IMR-90 (cell line): Measurements from ENCODE around the gene TEX28. TPM values are rescaled to one million over a fixed set of nuclear protein-coding genes. Genes with fewer than 3 reads are reported as not detected.
A peak's percentile ranks its signal among the peaks of the same experiment; 100 is the strongest.

Experiments
- ATAC-seq: fragments of 200-7000 bp; cut with Tn5 transposase; 2 replicates; pipeline ENCODE4 v1.9.1; 2020; ENCODE audit warnings: low read depth, mild to moderate bottlenecking, moderate library complexity
- BruUV-seq: library from RNA; stranded (reverse); fragments of 400-500 nt; replicated peaks from 2 replicates; lab custom pipeline; 2021; lab: Mats Ljungman, UMichigan
- CTCF ChIA-PET: fragments of 300-600 bp; formaldehyde crosslinking; extraction: SDS; loops from one replicate; lab custom pipeline; 2021; ENCODE audit warnings: antibody characterized with exemption; lab: Yijun Ruan, JAX
- POLR2A ChIA-PET: fragments of 300-600 bp; sonication (Branson Sonifier 250); formaldehyde crosslinking; loops from one replicate; lab custom pipeline; 2022; ENCODE audit warnings: antibody characterized with exemption; ENCODE audit not compliant: unreplicated experiment; lab: Charles Lee
- DNase-seq: peaks from one replicate; pipeline ENCODE4 v3.0.0; 2013
- H2AFZ ChIP-seq: replicated peaks from 2 replicates; pipeline ENCODE3; 2013; ENCODE audit warnings: low read length, mild to moderate bottlenecking; ENCODE audit not compliant: poor library complexity
- H2AK5ac ChIP-seq: 2 replicates; pipeline ENCODE4 v1.6.1; 2013; ENCODE audit warnings: low read depth, low read length, inconsistent platforms
- H2AK9ac ChIP-seq: replicated peaks from 2 replicates; pipeline ENCODE3; 2013; ENCODE audit warnings: mild to moderate bottlenecking, low read depth, low read length, moderate library complexity; ENCODE audit not compliant: poor library complexity
- H2BK120ac ChIP-seq: 2 replicates; pipeline ENCODE4 v1.6.1; 2013; ENCODE audit warnings: low read depth, low read length, inconsistent platforms
- H2BK15ac ChIP-seq: 3 replicates; pipeline ENCODE4 v1.6.1; 2013; ENCODE audit warnings: low read depth, low read length, inconsistent platforms
- H2BK20ac ChIP-seq: 2 replicates; pipeline ENCODE4 v1.6.1; 2013; ENCODE audit warnings: low read depth, mild to moderate bottlenecking, inconsistent platforms, low read length, moderate library complexity
- H2BK5ac ChIP-seq: 2 replicates; pipeline ENCODE4 v1.6.1; 2013; ENCODE audit warnings: mild to moderate bottlenecking, low read depth, low read length, inconsistent platforms; ENCODE audit not compliant: poor library complexity, severe bottlenecking
- H3K14ac ChIP-seq: replicated peaks from 2 replicates; pipeline ENCODE4 v1.6.1; 2013; ENCODE audit warnings: low read depth, low read length, inconsistent platforms
- H3K18ac ChIP-seq: 2 replicates; pipeline ENCODE4 v1.6.1; 2013; ENCODE audit warnings: low read depth, low read length, control low read depth
- H3K23ac ChIP-seq: 2 replicates; pipeline ENCODE4 v1.6.1; 2013; ENCODE audit warnings: low read depth, low read length, inconsistent platforms
- H3K27ac ChIP-seq: 2 replicates; pipeline ENCODE4 v1.5.1; 2013; ENCODE audit warnings: mild to moderate bottlenecking, control low read depth, low read length; ENCODE audit not compliant: insufficient read depth
- H3K27me3 ChIP-seq: 2 replicates; pipeline ENCODE4 v1.6.1; 2013; ENCODE audit warnings: low read length; ENCODE audit not compliant: control insufficient read depth, insufficient read depth
- H3K36me3 ChIP-seq: 2 replicates; pipeline ENCODE4 v1.6.1; 2013; ENCODE audit warnings: low read length, mixed read lengths; ENCODE audit not compliant: control insufficient read depth, insufficient read depth
- H3K4ac ChIP-seq: 2 replicates; pipeline ENCODE4 v1.6.1; 2013; ENCODE audit warnings: low read depth, low read length, inconsistent platforms
- H3K4me1 ChIP-seq: 2 replicates; pipeline ENCODE4 v1.6.1; 2013; ENCODE audit warnings: low read length, mixed read lengths; ENCODE audit not compliant: control insufficient read depth, insufficient read depth
- H3K4me2 ChIP-seq: 2 replicates; pipeline ENCODE4 v1.6.1; 2013; ENCODE audit warnings: low read depth, mild to moderate bottlenecking, control low read depth, low read length, moderate library complexity
- H3K4me3 ChIP-seq: 2 replicates; pipeline ENCODE4 v1.5.1; 2013; ENCODE audit warnings: low read depth, mild to moderate bottlenecking, control low read depth, low read length, moderate library complexity; ENCODE audit not compliant: insufficient read depth
- H3K56ac ChIP-seq: 2 replicates; pipeline ENCODE4 v1.6.1; 2013; ENCODE audit warnings: low read length, inconsistent platforms; ENCODE audit not compliant: insufficient read depth; ENCODE audit errors: extremely low read depth
- H3K79me1 ChIP-seq, 2 experiments: 2 replicates each; pipeline ENCODE4 v1.6.1; 2013; ENCODE audit warnings: low read length in 2 of 2, inconsistent platforms in 1 of 2, low read depth in 1 of 2
- H3K9ac ChIP-seq: 2 replicates; pipeline ENCODE4 v1.6.1; 2013; ENCODE audit warnings: low read depth, low read length, control low read depth
- H3K9me1 ChIP-seq: 2 replicates; pipeline ENCODE4 v1.6.1; 2013; ENCODE audit warnings: low read length, inconsistent platforms; ENCODE audit not compliant: insufficient read depth
- H3K9me3 ChIP-seq: 2 replicates; pipeline ENCODE4 v1.6.1; 2013; ENCODE audit warnings: low read length; ENCODE audit not compliant: control insufficient read depth, insufficient read depth
- H4K20me1 ChIP-seq: 2 replicates; pipeline ENCODE4 v1.6.1; 2013; ENCODE audit warnings: low read length, inconsistent platforms; ENCODE audit not compliant: insufficient read depth
- H4K5ac ChIP-seq: 2 replicates; pipeline ENCODE4 v1.6.1; 2013; ENCODE audit warnings: mild to moderate bottlenecking, low read depth, low read length, control low read depth
- H4K8ac ChIP-seq, 2 experiments: 2 replicates each; pipeline ENCODE4 v1.6.1; 2013; ENCODE audit warnings: low read depth in 2 of 2, low read length in 2 of 2, control low read depth in 1 of 2, inconsistent platforms in 1 of 2
- H4K91ac ChIP-seq: 2 replicates; pipeline ENCODE4 v1.6.1; 2013; ENCODE audit warnings: low read depth, low read length, inconsistent platforms; ENCODE audit not compliant: insufficient read depth
- NFE2L2 ChIP-seq: fragments of 150-350 bp; IDR thresholded peaks from 2 replicates; pipeline ENCODE4 v1.6.1; 2016; ENCODE audit warnings: low read depth, mild to moderate bottlenecking, low read length
- WGBS, 2 experiments: methylation state at CpG; one replicate each; pipeline versions ENCODE4 v1.1.5 to v1.1.7; 2013; ENCODE audit warnings: missing lambda C conversion rate in 2 of 2; ENCODE audit not compliant: insufficient read length in 1 of 2; ENCODE audit errors: extremely low coverage in 2 of 2; 5-methylcytosine and 5-hydroxymethylcytosine counted together
- dilution Hi-C: fragments of 300-500 bp; cut with HindIII; formaldehyde crosslinking; loops from one replicate; pipeline ENCODE4 v1.14.3; 2018; ENCODE audit warnings: low sequenced_read_pairs; ENCODE audit not compliant: unreplicated experiment
- in situ Hi-C: fragments of 300-500 bp; cut with MboI; formaldehyde crosslinking; loops from 3 replicates; pipeline ENCODE4 v1.14.3; 2019; ENCODE audit warnings: low sequenced_read_pairs, inconsistent platforms, mixed read lengths
- intact Hi-C: fragments of 100-400 bp; cut with micrococcal nuclease; formaldehyde crosslinking; loops from 2 replicates; pipeline ENCODE4 v1.10.0; 2022
- polyA plus RNA-seq, 3 experiments: library from polyadenylated mRNA; depleted of rRNA; stranded (reverse); fragments of >200 nt; gene quantifications; 2 replicates each; pipeline ENCODE4 v1.2.3, GENCODE V29; 2012; ENCODE audit warnings: low replicate concordance in 1 of 3
- total RNA-seq: library from RNA; depleted of rRNA; stranded (reverse); fragments of >200 nt; gene quantifications from 2 replicates; pipeline ENCODE4 v1.2.3, GENCODE V29; 2012
- TF ChIP-seq, protein P1 (sequence below): conservative IDR thresholded peaks from 2 replicates; pipeline ENCODE4 v1.5.1; 2012; ENCODE audit warnings: mild to moderate bottlenecking, low read depth, low read length, improper control_type of control experiment

TEX28 gene
- total and polyA plus RNA-seq, 2 of the 4 experiments (the other 2 are of a cell fraction), result not detected

GRCh38 chrX:154310616-154311536 is 16.0 kb upstream of the TEX28 start:
- Histone ChIP-seq H3K56ac (no peak overlapping the region), H3K27me3 (peaks cover 5% of the 10 kb centered on the region; the same call in 1 of the 2 replicates), H3K14ac (no peak overlapping the region), H4K5ac (no peak overlapping the region), H2AFZ (no peak overlapping the region), H3K4me2 (no peak overlapping the region), H3K36me3 (no peaks in the 10 kb centered on the region), H2AK9ac (no peak overlapping the region), H2BK20ac (no peak overlapping the region), H3K9me3 (no peaks in the 10 kb centered on the region), H3K79me1 (no peaks in the 10 kb centered on the region), H2BK120ac (no peak overlapping the region), H4K20me1 (no peaks in the 10 kb centered on the region), H2AK5ac (no peak overlapping the region), H3K27ac (no peak overlapping the region), H3K18ac (no peak overlapping the region), H3K9ac (no peak overlapping the region), H4K91ac (no peak overlapping the region), H3K23ac (no peak overlapping the region), H3K4ac (no peak overlapping the region), H3K9me1 (no peaks in the 10 kb centered on the region; the same call in 1 of the 2 replicates), H2BK5ac (no peak overlapping the region), H2BK15ac (no peak overlapping the region), H3K4me3 (no peak overlapping the region), H4K8ac (no peak overlapping the region), H3K4me1 (no peaks in the 10 kb centered on the region)
- WGBS, 2 experiments, result 41% methylated on average over 6 of the region's 19 CpGs; no CpG with 5 or more reads in 1 of the 2 experiments
- TF ChIP-seq NFE2L2, result no peak
- TF ChIP-seq, protein P1, sequence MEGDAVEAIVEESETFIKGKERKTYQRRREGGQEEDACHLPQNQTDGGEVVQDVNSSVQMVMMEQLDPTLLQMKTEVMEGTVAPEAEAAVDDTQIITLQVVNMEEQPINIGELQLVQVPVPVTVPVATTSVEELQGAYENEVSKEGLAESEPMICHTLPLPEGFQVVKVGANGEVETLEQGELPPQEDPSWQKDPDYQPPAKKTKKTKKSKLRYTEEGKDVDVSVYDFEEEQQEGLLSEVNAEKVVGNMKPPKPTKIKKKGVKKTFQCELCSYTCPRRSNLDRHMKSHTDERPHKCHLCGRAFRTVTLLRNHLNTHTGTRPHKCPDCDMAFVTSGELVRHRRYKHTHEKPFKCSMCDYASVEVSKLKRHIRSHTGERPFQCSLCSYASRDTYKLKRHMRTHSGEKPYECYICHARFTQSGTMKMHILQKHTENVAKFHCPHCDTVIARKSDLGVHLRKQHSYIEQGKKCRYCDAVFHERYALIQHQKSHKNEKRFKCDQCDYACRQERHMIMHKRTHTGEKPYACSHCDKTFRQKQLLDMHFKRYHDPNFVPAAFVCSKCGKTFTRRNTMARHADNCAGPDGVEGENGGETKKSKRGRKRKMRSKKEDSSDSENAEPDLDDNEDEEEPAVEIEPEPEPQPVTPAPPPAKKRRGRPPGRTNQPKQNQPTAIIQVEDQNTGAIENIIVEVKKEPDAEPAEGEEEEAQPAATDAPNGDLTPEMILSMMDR, result no peak
- ChIA-PET CTCF (no interaction called here), POLR2A (no interaction called here)
- dilution Hi-C loops, result no loop called here
- ATAC-seq (no peak), DNase-seq (peak; percentile 7)
- intact Hi-C loops, result no loop called here
- BruUV-seq, result no TSS peak
- in situ Hi-C loops, result no loop called here
